Tibial artery (tissue), 4 donors: ENCODE data around the gene CAPN15.

Source experiments
- DNase-seq, 2 donors: peaks; one replicate each; pipeline ENCODE4 v3.0.0-alpha.2; 2019
- H3K27ac ChIP-seq, 2 donors: fragments of 200-600 bp; sonication (generic) in 1 of 2; 1 replicate in 1 of 2; 2 replicates in 1 of 2; pipeline ENCODE4 v1.5.1; 2018 to 2019; ENCODE audit warnings: mild to moderate bottlenecking in 1 of 2
- H3K27me3 ChIP-seq, 2 donors: fragments of 200-600 bp; sonication (generic) in 1 of 2; one replicate each; pipeline versions ENCODE4 v1.5.1 to v1.6.0; 2016 to 2019
- H3K36me3 ChIP-seq, 3 donors: fragments of 200-600 bp; sonication (generic) in 2 of 3; one replicate each; pipeline ENCODE4 v1.5.1; 2016 to 2019; ENCODE audit warnings: mild to moderate bottlenecking in 2 of 3
- H3K4me1 ChIP-seq, 4 donors: fragments of 200-600 bp; sonication (generic) in 2 of 4; 1 replicate in 3 of 4; 2 replicates in 1 of 4; pipeline ENCODE4 v1.5.1; 2016 to 2019
- H3K4me3 ChIP-seq, 2 donors: fragments of 200-600 bp; sonication (generic) in 1 of 2; 1 replicate in 1 of 2; 2 replicates in 1 of 2; pipeline ENCODE4 v1.5.1; 2018 to 2019; ENCODE audit warnings: mild to moderate bottlenecking in 2 of 2
- H3K9me3 ChIP-seq, 3 donors: fragments of 200-600 bp; sonication (generic) in 1 of 3; one replicate each; pipeline ENCODE4 v1.5.1; 2016 to 2019
- CTCF ChIP-seq, 2 experiments: fragments of 200-600 bp in 1 of 2; fragments of 450-650 bp in 1 of 2; IDR thresholded peaks; one replicate each; pipeline ENCODE4 v1.5.1; 2017 to 2019; ENCODE audit warnings: antibody characterized with exemption in 2 of 2, mild to moderate bottlenecking in 1 of 2, moderate library complexity in 1 of 2
- intact Hi-C: fragments of 100-400 bp; cut with DNase I; formaldehyde crosslinking; loops from one replicate; pipeline ENCODE4 v1.15.0; 2023; ENCODE audit warnings: low total_unique reads

The CAPN15 gene

GRCh38 chr16:496097-496886, 31.2 kb upstream of the CAPN15 start:
- intact Hi-C loops = no loop called here
- peaks cover 4 to 44% (median 7%) of the 10 kb centered on the region in 3 donors for H3K36me3 ChIP-seq

GRCh38 chr16:497258-497657, 30.3 kb upstream of the CAPN15 start:
- Histone ChIP-seq H3K4me3 (no peak overlapping the region), H3K27ac (no peak overlapping the region), H3K36me3 (peaks cover 0 to 36% (median 3%) of the 10 kb centered on the region in 3 donors), H3K27me3 (no peaks in the 10 kb centered on the region), H3K4me1 (no peaks in the 10 kb centered on the region), H3K9me3 (no peaks in the 10 kb centered on the region)
- intact Hi-C loops = no loop called here
- no peak for DNase-seq
- TF ChIP-seq CTCF (IDR thresholded peaks at IDR 0.05) = no peak

More at GRCh38 chr16:496097-496886, 31.2 kb upstream of the CAPN15 start:
- H3K27ac ChIP-seq = no peak overlapping the region
- H3K27me3 ChIP-seq = no peaks in the 10 kb centered on the region
- no peak overlapping the region for H3K4me3 ChIP-seq
- no peaks in the 10 kb centered on the region for H3K9me3 ChIP-seq
- TF ChIP-seq CTCF (IDR thresholded peaks at IDR 0.05) = no peak
- no peaks in the 10 kb centered on the region for H3K4me1 ChIP-seq
- no peak for DNase-seq

- peaks cover 0 to 46% (median 3%) of the 10 kb centered on the region in 3 donors for H3K36me3 ChIP-seq
- H3K4me1 ChIP-seq = no peaks in the 10 kb centered on the region
- no peak overlapping the region for H3K27ac ChIP-seq
- TF ChIP-seq CTCF (IDR thresholded peaks at IDR 0.05) = no peak
- intact Hi-C loops = no loop called here
- no peak for DNase-seq
- no peaks in the 10 kb centered on the region for H3K9me3 ChIP-seq
- no peak overlapping the region for H3K4me3 ChIP-seq
- no peaks in the 10 kb centered on the region for H3K27me3 ChIP-seq
Observed at GRCh38 chr16:499924-500323, 27.6 kb upstream of the CAPN15 start.

- no peaks in the 10 kb centered on the region for H3K4me1 ChIP-seq
- no peak for TF ChIP-seq CTCF (IDR thresholded peaks at IDR 0.05)
- H3K27ac ChIP-seq = no peak overlapping the region
- H3K36me3 ChIP-seq = peaks cover 7 to 53% (median 9%) of the 10 kb centered on the region in 3 donors
- H3K4me3 ChIP-seq = no peak overlapping the region
- no peaks in the 10 kb centered on the region for H3K9me3 ChIP-seq
- intact Hi-C loops = no loop called here
- H3K27me3 ChIP-seq = no peaks in the 10 kb centered on the region
- no peak for DNase-seq
Observed at GRCh38 chr16:500709-501108, 26.8 kb upstream of the CAPN15 start.

DNA sequence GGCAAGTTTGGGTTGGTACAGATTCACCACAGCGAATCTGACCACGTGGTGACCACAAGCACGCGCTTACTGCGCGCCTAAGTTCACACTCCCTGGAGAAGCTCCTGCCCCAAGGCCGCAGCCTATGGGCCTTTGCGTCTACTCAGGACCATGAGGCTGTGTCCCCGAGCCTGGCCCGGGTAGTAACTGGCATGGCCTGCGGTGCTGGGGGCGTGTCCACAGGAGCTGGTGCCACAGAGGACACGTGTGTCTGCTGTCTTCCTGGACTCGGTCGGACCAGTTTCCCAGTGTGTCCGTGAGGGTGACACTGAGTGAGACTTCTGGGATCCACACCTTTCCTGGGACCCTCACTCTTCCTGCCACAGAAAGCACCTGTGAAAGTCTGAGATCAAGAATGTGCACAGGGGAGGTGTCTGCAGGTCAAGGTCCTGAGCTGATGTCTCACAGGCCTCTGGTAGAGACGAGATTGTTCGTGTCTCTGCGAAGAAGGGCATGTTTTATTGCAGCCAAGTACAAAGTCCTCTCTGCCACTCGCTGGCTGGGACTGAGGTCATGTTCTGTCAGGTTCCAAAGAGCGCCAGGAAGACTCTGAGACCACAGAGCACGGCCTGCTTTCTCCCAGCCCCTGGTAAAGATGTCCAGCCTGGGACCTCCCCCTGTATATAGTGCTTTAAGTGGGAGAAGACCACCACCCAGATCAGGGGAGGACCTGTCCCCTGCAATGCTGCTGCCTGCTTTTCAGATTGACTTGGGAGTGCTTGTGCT, 25.2 kb upstream of the CAPN15 start:
- DNase-seq = no peak
- no peaks in the 10 kb centered on the region for H3K27me3 ChIP-seq
- no peak overlapping the region for H3K4me3 ChIP-seq
- no peaks in the 10 kb centered on the region for H3K9me3 ChIP-seq
- TF ChIP-seq CTCF (IDR thresholded peaks at IDR 0.05) = no peak
- no peaks in the 10 kb centered on the region for H3K4me1 ChIP-seq
- H3K27ac ChIP-seq = no peak overlapping the region
- intact Hi-C loops = no loop called here
- H3K36me3 ChIP-seq = peaks cover 13 to 54% (median 14%) of the 10 kb centered on the region in 3 donors
